Suprapubic skin (tissue), 4 donors: ENCODE results near the gene CLASP1. TPM values are rescaled to one million over a fixed set of nuclear protein-coding genes. Genes with fewer than 3 reads are reported as not detected.

Experiments used
- DNase-seq, 2 donors: peaks; one replicate each; pipeline ENCODE4 v3.0.0-alpha.2; 2019; ENCODE audit warnings: low spot score in 2 of 2
- H3K27ac ChIP-seq: fragments of 200-600 bp; sonication (generic); one replicate; pipeline ENCODE4 v1.5.1; 2019
- H3K27me3 ChIP-seq: fragments of 200-600 bp; sonication (generic); one replicate; pipeline ENCODE4 v1.5.1; 2019
- H3K36me3 ChIP-seq: fragments of 200-600 bp; sonication (generic); one replicate; pipeline ENCODE4 v1.5.1; 2019
- H3K4me1 ChIP-seq: fragments of 200-600 bp; sonication (generic); one replicate; pipeline ENCODE4 v1.5.1; 2019
- H3K4me3 ChIP-seq: fragments of 200-600 bp; sonication (generic); one replicate; pipeline ENCODE4 v1.5.1; 2019; ENCODE audit warnings: mild to moderate bottlenecking
- H3K9me3 ChIP-seq: fragments of 200-600 bp; sonication (generic); one replicate; pipeline ENCODE4 v1.5.1; 2019
- EP300 ChIP-seq: sonication (generic); formaldehyde crosslinking; IDR thresholded peaks from one replicate; pipeline ENCODE4 v1.6.1; 2017; ENCODE audit warnings: antibody characterized with exemption
- POLR2A ChIP-seq, 2 donors: fragments of 450-650 bp; IDR thresholded peaks; one replicate each; pipeline ENCODE4 v1.6.1; 2017; ENCODE audit warnings: antibody characterized with exemption in 2 of 2, mild to moderate bottlenecking in 2 of 2, moderate library complexity in 2 of 2
- POLR2AphosphoS5 ChIP-seq, 3 donors: sonication (generic); formaldehyde crosslinking; IDR thresholded peaks; one replicate each; pipeline ENCODE4 v1.6.1; 2017; ENCODE audit warnings: antibody characterized with exemption in 3 of 3
- WGBS: methylation state at CpG from one replicate; pipeline ENCODE4 v1.1.5; 2018; 5-methylcytosine and 5-hydroxymethylcytosine counted together
- total RNA-seq, 4 donors: library from RNA; depleted of rRNA; stranded (reverse); fragments of >200 nt; gene quantifications; one replicate each; pipeline ENCODE4 v1.1.0, GENCODE V29; 2016
- TF ChIP-seq, protein P1 (sequence below), 2 donors: fragments of 200-600 bp in 1 of 2; fragments of 450-650 bp in 1 of 2; sonication (generic) in 1 of 2; IDR thresholded peaks; one replicate each; pipeline ENCODE4 v1.5.1; 2016 to 2019; ENCODE audit warnings: antibody characterized with exemption in 2 of 2, mild to moderate bottlenecking in 1 of 2, moderate library complexity in 1 of 2

Gene CLASP1
- total RNA-seq, 4 donors from 2014 or later, result 53.3 to 99.5 (median 67.6) TPM

DNA sequence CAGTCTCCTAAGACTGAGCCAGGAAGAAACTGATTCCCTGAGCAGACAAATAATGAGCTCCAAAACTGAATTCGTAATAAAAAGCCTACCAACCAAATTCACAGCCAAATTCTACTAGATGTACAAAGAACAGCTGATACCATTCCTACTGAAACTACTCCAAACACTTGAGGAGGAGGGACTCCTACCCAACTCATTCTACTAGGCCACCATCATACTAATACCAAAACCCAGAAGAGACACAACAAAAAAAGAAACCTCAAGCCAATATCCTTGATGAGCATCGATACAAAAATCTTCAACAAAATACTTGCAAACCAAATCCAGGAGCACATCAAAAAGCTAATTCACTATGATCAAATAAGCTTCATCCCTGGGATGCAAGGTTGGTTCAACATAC is 98.6 kb downstream of the CLASP1 start:
- Histone ChIP-seq H3K27me3 (no peaks in the 10 kb centered on the region), H3K36me3 (no peaks in the 10 kb centered on the region), H3K9me3 (no peaks in the 10 kb centered on the region), H3K4me1 (no peaks in the 10 kb centered on the region), H3K4me3 (no peak overlapping the region), H3K27ac (no peak overlapping the region)
- 79% methylated on average over 2 of the region's 2 CpGs for WGBS
- DNase-seq, result no peak
- no peak for TF ChIP-seq POLR2A (IDR thresholded peaks at IDR 0.05)
- TF ChIP-seq, protein P1, sequence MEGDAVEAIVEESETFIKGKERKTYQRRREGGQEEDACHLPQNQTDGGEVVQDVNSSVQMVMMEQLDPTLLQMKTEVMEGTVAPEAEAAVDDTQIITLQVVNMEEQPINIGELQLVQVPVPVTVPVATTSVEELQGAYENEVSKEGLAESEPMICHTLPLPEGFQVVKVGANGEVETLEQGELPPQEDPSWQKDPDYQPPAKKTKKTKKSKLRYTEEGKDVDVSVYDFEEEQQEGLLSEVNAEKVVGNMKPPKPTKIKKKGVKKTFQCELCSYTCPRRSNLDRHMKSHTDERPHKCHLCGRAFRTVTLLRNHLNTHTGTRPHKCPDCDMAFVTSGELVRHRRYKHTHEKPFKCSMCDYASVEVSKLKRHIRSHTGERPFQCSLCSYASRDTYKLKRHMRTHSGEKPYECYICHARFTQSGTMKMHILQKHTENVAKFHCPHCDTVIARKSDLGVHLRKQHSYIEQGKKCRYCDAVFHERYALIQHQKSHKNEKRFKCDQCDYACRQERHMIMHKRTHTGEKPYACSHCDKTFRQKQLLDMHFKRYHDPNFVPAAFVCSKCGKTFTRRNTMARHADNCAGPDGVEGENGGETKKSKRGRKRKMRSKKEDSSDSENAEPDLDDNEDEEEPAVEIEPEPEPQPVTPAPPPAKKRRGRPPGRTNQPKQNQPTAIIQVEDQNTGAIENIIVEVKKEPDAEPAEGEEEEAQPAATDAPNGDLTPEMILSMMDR (IDR thresholded peaks at IDR 0.05), result no peak
- TF ChIP-seq EP300, result no peak
- TF ChIP-seq POLR2AphosphoS5 (IDR thresholded peaks at IDR 0.05), result no peak

DNA sequence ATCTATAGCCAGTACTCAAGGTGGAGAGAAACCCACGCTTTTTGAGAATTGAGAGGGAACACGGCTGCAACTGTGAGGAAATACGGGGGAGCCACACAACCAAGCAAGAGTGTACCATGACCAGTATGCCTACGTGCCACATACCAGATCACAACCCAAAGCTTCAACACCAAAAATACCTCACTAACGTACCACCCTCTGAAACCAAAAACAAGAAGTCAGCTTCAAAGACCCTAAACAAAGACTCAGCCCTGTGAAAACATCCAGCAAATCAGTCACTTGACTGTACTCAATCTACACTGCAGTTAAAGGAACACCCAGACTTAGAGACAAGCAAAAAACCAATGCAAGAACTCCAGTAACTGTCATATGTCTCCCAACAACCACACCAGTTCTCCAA is 101.6 kb downstream of the CLASP1 start:
- H3K4me1 ChIP-seq, result peaks cover 10% of the 10 kb centered on the region
- H3K36me3 ChIP-seq, result no peaks in the 10 kb centered on the region
- H3K27ac ChIP-seq, result no peak overlapping the region
- DNase-seq, result no peak
- H3K4me3 ChIP-seq, result no peak overlapping the region
- H3K27me3 ChIP-seq, result no peaks in the 10 kb centered on the region
- no peaks in the 10 kb centered on the region for H3K9me3 ChIP-seq
- WGBS, result 96% methylated on average over 5 of the region's 5 CpGs
- TF ChIP-seq POLR2A (IDR thresholded peaks at IDR 0.05), result no peak
- TF ChIP-seq, protein P1 (IDR thresholded peaks at IDR 0.05), result no peak
- TF ChIP-seq EP300, result no peak
- TF ChIP-seq POLR2AphosphoS5 (IDR thresholded peaks at IDR 0.05), result no peak

DNA sequence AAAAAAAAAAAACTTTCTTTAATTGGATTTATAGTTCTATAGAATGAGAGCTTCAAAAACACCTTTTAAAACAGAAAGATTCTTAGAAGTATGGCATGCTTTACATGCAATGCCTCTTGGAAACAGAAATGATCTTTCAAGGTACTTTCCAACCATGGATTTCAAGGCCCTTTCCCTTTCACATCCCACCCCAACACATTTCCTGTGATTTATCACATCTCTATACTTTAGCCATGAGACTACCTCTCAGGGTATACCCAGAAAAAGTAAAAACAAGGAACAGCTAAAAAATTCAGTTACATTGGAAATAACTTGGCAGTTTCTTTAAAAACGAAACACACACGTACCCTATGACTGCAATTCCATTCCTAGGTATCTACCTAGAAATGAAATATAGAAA is 103.3 kb downstream of the CLASP1 start:
- 88% methylated on average over 2 of the region's 2 CpGs for WGBS
- no peak for DNase-seq

DNA sequence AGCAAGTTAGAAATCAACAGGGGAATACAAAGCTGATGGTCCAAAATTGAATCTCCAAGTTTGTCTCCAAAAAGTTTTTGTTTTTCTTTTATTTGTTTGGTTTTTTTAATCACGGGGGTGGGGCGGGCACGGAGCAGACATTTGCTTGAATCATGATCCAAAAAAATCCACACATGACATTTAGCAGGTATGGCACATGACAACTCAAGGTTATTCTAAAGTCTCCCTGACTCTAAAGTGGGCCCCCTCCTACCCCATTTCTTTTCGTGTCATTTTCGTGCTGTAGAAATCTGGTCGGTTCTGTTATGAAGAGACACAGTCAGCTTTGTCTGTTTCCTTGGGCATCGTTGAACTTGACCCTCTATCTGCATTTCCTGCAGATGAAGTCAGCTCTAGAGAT is 104.0 kb downstream of the CLASP1 start:
- TF ChIP-seq, protein P1 (IDR thresholded peaks at IDR 0.05), result no peak
- TF ChIP-seq EP300 (no peak), POLR2AphosphoS5 (IDR thresholded peaks at IDR 0.05) (no peak), POLR2A (IDR thresholded peaks at IDR 0.05) (no peak)

More for the DNA sequence above, 103.3 kb downstream of the CLASP1 start:
- Histone ChIP-seq H3K36me3 (no peaks in the 10 kb centered on the region), H3K4me3 (no peak overlapping the region), H3K27ac (no peak overlapping the region), H3K9me3 (no peaks in the 10 kb centered on the region), H3K4me1 (peaks cover 10% of the 10 kb centered on the region), H3K27me3 (no peaks in the 10 kb centered on the region)
- no peak for TF ChIP-seq POLR2A (IDR thresholded peaks at IDR 0.05)
- TF ChIP-seq, protein P1 (IDR thresholded peaks at IDR 0.05), result no peak
- no peak for TF ChIP-seq POLR2AphosphoS5 (IDR thresholded peaks at IDR 0.05)
- no peak for TF ChIP-seq EP300

DNA sequence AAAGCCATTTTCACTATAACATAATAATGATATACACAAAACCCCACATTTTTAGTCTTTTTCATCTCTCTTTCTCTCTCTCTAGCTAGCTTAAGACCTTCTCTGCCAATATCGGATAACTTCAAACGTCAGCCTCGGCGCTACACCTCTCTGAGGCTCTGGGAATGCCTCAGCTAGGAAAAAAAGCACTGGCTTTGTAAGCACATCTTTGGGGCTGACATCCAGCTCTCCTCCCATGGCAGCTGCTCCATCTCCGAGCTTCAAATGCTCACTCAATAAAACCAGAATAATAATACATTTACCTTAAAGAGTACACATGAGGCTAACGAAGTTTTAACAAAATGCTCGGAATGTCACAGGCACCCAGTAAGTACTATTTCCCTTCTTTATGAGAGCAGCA is 107.8 kb downstream of the CLASP1 start:
- TF ChIP-seq, protein P1 (IDR thresholded peaks at IDR 0.05), result no peak
- TF ChIP-seq POLR2AphosphoS5 (IDR thresholded peaks at IDR 0.05) (no peak), POLR2A (IDR thresholded peaks at IDR 0.05) (no peak), EP300 (no peak)
- H3K4me1 ChIP-seq, result peaks cover 21% of the 10 kb centered on the region
- no peaks in the 10 kb centered on the region for H3K36me3 ChIP-seq
- no peak for DNase-seq
- no peaks in the 10 kb centered on the region for H3K27me3 ChIP-seq
- no peak overlapping the region for H3K4me3 ChIP-seq
- H3K27ac ChIP-seq, result no peak overlapping the region
- H3K9me3 ChIP-seq, result no peaks in the 10 kb centered on the region
- 70% methylated on average over 7 of the region's 7 CpGs for WGBS

More for the DNA sequence above, 104.0 kb downstream of the CLASP1 start:
- Histone ChIP-seq H3K27ac (no peak overlapping the region), H3K9me3 (no peaks in the 10 kb centered on the region), H3K4me3 (no peak overlapping the region), H3K36me3 (no peaks in the 10 kb centered on the region), H3K4me1 (peaks cover 10% of the 10 kb centered on the region), H3K27me3 (no peaks in the 10 kb centered on the region)
- WGBS, result 75% methylated on average over 7 of the region's 7 CpGs
- no peak for DNase-seq
